ENCODE data around the gene PEAK3.
A peak's percentile ranks its signal among the peaks of the same experiment; 100 is the strongest.

The PEAK3 gene

GRCh38 chr19:2269244-2270156 lies 12.5 kb downstream of the PEAK3 start:
- DNase-seq: peak; percentile 87 to 91

GRCh38 chr19:2268861-2269243 lies 13.1 kb downstream of the PEAK3 start:
- no peak for DNase-seq

- DNase-seq: no peak
These were observed 13.5 kb downstream of the PEAK3 start for GRCh38 chr19:2268480-2268830.

DNA sequence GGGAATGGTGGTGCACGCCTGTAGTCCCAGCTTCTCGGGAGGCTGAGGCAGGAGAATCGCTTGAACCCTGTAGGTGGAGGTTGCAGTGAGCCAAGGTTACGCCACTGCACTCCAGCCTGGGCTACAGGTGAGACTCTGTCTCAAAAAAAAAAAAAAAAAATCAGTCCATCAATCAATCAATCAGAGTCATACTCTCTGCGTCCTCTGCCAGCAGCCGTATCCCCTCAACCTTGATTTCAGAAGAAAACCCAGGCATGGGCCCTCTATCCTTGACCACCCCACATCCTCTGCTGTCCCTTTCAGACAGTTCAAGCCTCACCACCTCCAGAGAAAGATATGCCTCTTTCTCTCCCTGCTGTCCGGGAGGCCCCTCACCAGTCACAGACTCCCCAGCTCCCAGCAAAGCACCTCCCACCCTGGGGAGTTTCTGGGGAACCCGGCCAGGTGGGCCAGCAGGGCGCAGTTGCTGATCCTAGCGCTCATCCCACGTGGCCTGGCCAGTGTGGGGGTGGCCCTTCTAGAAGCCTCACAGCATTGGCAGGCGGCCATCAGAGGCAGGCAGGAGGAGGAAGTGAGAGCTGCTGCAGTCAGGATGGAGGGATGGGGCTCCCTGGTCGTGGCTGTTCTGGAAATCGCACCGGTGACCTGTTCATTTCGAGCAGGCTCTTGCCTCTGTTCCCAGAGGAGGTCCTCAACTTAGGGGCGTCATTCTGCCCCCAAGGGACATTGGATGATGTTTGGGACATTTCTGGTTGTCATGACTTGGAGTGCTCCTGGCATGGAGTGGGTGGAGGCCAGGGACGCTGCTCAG lies 15.6 kb downstream of the PEAK3 start:
- DNase-seq: peak; percentile 46 to 73

- no peak for DNase-seq
These were observed 20.4 kb downstream of the PEAK3 start for GRCh38 chr19:2261438-2262172.

DNA sequence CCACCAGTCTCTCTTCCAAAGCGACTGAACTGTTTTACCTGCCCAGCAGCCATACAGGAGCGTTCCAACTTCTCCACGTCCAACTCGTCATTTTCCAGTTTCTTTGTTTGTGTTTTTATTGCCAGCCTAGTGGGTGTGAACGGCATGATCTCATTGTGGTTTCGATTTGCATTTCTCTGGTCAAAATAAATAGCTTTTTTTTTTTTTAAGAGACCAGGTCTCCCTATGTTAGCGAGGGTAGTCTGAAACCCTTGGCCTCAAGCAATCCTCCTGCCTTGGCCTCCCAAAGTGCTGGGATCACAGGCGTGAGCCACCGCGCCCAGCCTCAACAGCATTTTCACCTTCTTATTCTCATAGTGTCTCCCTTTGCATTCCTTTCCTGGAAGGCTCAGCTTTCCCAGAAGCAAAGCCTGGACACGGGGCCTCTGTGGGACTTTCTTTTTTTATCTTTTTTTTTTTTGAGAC lies 21.6 kb downstream of the PEAK3 start:
- DNase-seq: no peak

- DNase-seq: peak in 1 of 2 experiments; percentile 41
These were observed 22.6 kb downstream of the PEAK3 start for GRCh38 chr19:2259336-2259735.

DNA sequence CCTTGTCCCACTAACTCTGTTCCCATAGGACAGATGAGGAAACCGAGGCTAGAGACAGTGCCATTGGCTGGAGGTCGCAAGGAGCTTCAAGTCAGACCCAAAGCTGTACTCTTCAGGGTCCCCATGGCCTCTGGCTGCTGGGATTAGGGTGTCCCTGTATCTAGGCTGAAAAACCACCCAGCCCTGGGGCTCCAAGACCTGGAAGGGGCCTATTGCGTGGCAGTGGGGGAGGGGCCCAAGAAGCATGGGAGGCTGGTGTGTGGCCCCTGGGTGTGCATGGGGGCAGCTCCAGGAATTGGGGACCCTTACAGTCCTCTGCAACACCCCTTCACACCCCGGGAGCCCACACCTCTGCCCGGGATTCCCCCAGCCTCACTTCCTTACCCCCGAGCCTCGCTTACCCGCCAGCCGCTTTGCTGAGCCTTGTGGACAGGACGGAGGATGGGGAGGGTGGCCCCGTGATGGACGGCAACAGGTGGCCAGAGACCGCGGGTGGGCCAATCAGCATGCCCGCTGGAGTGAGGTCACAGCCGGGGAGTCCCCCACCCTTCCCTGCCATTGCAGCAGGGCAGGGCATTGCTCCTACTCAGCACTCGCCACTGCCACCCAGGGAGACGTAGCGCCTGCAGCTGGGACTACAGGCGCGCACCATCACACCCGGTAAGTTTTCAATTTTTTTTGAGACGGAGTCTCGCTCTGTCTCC lies 25.8 kb downstream of the PEAK3 start, which contains the start of gene JSRP1:
TSS of gene JSRP1 (minus strand) at position 436 of the 704 bp plus-strand sequence. CDS start 1,103 bp downstream, outside the sequence.
- DNase-seq: no peak

DNA sequence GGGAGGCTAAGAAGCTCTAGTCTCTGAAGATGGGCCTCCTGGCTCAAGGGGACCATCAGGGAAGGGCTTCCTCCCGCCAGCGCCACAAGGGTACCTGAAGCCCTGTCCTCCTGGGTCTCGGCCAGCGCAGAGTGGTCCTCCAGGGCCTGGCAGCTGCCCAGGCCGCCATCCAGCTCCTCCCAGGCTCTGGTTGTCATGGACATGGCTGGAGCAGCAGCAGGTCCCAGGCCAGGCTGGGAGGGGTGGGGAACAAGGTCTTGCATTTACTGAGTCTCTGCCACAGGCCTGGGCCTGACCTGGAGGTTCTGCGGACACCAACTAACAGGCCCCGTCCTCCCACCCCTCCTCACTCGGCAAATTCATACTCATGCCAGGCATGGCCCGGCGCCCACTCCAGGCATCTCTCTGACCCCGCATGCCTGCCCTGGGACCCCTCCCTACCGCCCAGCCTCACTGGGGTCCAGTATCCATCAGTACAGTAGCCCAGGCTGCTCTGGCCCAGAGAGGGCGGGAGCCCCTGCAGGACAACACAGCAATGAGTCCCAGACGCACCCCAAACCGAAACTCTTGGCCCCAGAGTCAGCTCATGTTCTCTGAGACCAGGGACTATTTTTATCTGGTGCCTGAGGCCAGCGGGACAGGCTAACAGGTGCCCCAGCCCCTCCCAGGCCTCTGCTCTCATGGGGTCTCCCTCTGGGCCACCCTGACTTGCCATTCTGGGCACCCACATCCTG lies 26.7 kb downstream of the PEAK3 start:
- no peak for DNase-seq

- no peak for DNase-seq
These were observed 27.7 kb downstream of the PEAK3 start for GRCh38 chr19:2254064-2254872.

DNA sequence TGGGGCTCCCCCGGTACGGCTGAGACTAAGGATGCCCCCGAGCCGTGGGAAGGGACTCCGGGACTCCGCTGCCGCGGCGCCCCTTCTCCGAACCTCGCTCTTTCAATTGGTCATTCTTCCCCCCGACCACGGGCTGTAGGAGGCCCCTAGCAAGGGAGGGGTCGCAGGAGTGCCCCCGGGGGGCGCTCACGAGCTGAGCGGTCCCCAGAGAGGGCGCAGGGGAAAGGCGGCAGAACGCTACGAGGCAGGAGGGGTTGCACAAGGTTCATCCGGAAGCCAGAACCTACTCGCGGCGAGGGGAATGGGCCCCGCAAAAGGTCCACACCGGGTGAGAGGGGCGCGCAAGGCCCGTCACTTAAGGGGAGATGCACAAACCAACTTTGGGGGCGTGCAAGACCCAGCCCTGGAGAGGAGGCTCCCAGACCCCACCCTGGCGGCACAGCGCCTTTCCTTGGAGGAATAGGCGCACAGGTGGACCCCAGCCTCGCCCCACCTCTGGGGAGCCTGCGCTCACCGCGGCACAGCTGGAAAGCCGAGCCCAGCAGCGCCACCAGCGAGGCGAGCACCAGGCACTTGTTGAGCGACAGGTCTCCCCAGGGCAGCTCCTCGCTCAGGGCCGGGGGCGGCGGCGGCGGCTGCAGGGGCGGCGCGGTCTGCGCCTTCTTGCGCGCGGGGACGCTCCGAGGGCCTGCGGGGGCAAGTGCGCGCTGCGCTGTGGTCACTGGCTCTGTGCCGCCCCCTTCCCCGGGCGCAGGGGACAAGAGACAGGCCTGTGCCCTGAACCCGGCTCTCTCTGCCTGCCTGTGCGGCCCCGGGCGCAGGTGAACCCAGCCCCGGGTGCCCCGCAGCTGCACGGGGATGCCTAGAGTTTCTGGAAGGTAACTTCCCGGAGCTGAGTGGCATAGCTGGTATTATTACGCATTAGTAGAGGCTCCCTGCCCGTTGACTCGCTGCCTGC lies 28.6 kb downstream of the PEAK3 start:
- DNase-seq: no peak

DNA sequence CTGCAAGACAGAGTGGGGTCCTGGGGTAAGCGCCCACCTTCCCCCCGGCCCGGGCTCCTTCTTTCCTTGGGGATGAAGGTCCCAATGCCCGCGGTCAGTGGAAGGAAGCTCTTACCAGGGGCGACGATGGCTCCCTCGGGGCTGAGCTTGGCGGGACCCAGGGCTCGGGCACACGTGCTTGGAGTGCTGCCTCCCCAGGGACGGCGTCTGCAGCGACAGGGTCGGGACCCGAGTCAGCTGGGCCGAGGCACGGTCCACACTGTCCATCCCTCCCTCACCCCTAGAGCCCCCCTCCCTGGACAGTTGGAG lies 29.2 kb downstream of the PEAK3 start:
- no peak for DNase-seq

- DNase-seq: no peak
These were observed 29.7 kb downstream of the PEAK3 start for GRCh38 chr19:2252055-2252796.

- no peak for DNase-seq
These were observed 30.6 kb downstream of the PEAK3 start for GRCh38 chr19:2251106-2252054.

GRCh38 chr19:2250766-2251105 lies 31.2 kb downstream of the PEAK3 start:
- DNase-seq: no peak

DNA sequence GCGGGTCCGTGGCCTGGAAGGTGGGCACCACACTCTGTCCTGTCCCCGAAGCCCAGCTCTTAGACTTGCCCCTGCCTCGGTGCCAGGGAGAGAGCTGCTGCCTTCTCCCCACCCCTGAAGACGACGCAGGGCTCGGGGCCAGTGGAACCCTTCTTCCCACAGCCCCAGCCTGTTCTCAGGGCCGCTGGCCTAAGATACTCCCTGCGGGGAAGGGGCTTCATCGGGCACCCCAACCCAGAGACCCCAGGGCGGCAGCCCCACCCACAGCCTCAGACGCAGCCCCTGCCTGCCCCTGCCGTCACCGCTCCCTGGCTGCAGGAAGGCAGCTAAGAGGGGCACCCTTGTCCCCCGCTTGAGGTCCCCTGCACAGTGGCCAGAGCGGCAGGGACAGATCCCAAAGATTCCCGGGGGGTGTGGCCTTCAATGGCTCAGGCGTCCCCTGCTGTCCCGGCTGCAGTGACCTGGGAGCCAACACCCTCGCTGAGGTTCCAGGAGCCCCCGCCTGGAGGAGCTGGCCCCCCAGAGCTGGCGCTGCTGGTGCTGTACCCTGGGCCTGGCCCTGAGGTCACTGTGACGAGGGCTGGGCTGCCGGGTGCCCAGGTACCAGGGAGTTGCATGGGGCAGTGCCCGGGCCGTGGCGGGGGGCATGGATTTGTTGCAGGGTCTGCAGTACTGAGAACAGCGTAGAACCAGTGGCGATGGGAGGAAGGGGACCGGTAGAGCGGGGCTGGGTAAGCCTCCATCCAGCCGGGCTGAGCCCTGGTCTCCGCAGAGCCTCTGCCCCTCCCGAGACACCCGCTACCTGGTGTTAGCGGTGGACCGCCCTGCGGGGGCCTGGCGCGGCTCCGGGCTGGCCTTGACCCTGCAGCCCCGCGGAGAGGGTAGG lies 31.9 kb downstream of the PEAK3 start:
- no peak for DNase-seq

Measured in SHP77 (cell line).